Activated naive CD4-positive, alpha-beta T cell treated with anti-CD3 and anti-CD28 coated beads, Interleukin-2, amount 10 ng/mL, durations not matched to agents 7 days and 5 days (primary cell): Measurements from ENCODE around the gene LGALS7B.

Experiments used
- CTCF ChIA-PET: fragments of 350-600 bp; sonication (Branson Sonifier 250); formaldehyde crosslinking; loops from one replicate; lab custom pipeline; 2021; ENCODE audit warnings: antibody characterized with exemption; lab: Charles Lee
- DNase-seq: peaks from one replicate; pipeline ENCODE4 v3.0.0-alpha.2; 2020
- H3K27ac Mint-ChIP-seq: one replicate; pipeline ENCODE4 v1.8.0; 2021; ENCODE audit warnings: mild to moderate bottlenecking, moderate library complexity, mixed read lengths
- H3K27me3 Mint-ChIP-seq: one replicate; pipeline ENCODE4 v1.8.0; 2021; ENCODE audit warnings: mild to moderate bottlenecking, mixed read lengths
- H3K36me3 Mint-ChIP-seq: one replicate; pipeline ENCODE4 v1.8.0; 2021; ENCODE audit warnings: mixed read lengths
- H3K4me1 Mint-ChIP-seq: one replicate; pipeline ENCODE4 v1.8.0; 2021; ENCODE audit warnings: mixed read lengths
- H3K4me3 Mint-ChIP-seq: one replicate; pipeline ENCODE4 v1.8.0; 2021; ENCODE audit warnings: mild to moderate bottlenecking, moderate library complexity, mixed read lengths
- H3K9me3 Mint-ChIP-seq: one replicate; pipeline ENCODE4 v1.8.0; 2021; ENCODE audit warnings: mixed read lengths

The LGALS7B gene

DNA sequence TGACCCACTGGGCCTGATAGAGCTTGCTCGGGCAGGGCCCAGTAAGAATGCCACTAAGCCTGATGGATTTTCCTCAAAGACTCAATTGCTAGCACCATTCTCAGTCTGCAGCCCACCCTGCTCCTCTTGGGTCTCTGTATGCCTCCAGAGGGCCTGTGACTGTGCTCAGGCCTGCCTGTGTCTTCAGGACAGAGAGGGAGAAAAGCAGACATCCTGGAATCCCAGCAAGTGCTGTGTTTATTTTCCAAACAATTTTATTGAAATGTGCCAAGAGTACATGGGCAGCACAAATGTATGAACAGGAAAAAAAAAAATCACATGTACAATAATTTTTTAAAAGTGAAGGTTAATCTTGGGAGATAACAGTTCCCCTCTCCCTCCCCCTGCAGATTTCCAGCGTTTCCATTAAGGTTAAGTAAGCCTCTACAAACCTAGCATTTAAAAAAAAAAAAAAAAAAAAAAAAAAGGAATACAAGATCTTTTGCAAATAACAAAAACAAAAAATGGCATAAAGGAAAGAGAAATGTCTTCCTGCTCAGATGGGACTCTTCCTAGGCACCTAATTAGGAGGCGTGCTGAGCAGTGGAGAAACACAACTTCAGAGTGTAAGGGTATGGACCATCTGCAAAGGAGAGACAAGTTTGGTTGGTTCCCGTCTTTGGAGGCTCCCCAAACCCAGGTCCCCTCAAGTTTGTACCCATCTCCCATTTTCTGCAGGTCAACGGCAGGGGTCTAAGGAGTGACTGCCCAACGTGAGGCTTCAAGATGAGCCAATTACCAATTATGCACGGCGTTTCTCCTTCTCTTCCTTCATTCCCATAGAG is 47.4 kb downstream of the LGALS7B start:
- no peak overlapping the region for H3K27ac Mint-ChIP-seq
- no peak overlapping the region for H3K4me3 Mint-ChIP-seq
- peaks cover 37% of the 10 kb centered on the region for H3K4me1 Mint-ChIP-seq
- DNase-seq: no peak
- CTCF ChIA-PET: no interaction called here
- H3K9me3 Mint-ChIP-seq: no peaks in the 10 kb centered on the region
- H3K36me3 Mint-ChIP-seq: peaks cover 60% of the 10 kb centered on the region
- H3K27me3 Mint-ChIP-seq: no peaks in the 10 kb centered on the region

DNA sequence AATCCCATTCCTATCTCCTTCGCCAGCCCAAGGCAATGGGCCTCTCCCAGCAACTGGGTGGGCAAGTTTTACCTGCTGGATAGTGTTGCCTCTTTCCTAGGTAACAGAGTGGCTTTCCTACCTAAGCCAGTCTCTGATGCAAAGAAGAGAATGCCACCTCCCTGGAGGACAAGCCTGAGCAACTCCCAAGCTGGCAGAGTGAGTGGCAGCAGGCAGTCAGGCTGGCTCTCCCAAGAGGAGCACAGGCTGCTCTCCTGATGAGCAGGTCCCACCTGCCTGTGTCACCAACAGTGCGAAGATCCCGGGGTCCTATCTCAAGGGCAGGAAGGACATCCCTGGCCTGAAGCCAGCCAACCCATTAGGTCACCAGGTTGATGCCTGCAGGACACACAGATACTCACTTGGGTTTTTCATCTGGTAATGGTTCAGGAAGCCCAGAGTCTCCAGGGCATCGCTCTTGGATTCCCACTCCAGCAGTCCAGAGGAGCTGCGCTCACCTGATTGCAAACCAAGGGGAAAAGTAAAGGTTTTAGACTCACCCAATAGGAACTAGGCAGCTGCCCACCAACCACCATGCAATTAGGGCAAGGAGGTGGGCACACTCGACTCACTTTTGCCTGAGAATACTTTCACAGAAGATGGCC is 48.1 kb downstream of the LGALS7B start:
- CTCF ChIA-PET: interaction anchor here (0.9 kb wide), 1 partner anchor 19 kb away, joined by 3 read pairs; no protein-coding TSS in a partner anchor
- Mint-ChIP-seq H3K27ac (no peak overlapping the region), H3K27me3 (peaks cover 4% of the 10 kb centered on the region), H3K9me3 (no peaks in the 10 kb centered on the region), H3K36me3 (peaks cover 64% of the 10 kb centered on the region), H3K4me1 (peaks cover 38% of the 10 kb centered on the region), H3K4me3 (no peak overlapping the region)
- no peak for DNase-seq

DNA sequence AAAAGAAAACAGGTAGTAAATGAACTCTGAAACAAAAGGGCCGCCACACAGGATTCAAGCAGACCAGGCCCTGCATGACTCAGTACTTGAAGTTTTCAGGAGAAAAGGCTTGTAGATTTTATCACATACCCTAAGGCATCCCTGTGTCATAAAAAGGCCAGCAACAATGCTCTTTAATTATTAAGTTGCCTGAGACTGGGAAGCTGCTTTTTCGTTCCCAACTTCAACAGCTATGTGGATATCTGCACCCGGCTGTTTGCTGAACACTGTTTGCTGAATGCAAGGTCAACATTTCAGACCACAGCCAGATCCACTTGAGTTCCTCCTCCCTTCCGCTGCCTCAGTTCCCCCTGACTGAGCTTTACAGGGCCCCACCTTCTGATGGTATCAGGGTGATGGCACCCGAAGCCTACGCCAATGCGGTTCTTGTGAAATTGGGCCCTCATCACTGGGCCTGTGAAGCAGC is 48.7 kb downstream of the LGALS7B start:
- no peaks in the 10 kb centered on the region for H3K9me3 Mint-ChIP-seq
- no peak overlapping the region for H3K4me3 Mint-ChIP-seq
- peaks cover 68% of the 10 kb centered on the region for H3K36me3 Mint-ChIP-seq
- CTCF ChIA-PET: interaction anchor here (0.9 kb wide), 1 partner anchor 20 kb away, joined by 3 read pairs; no protein-coding TSS in a partner anchor
- H3K4me1 Mint-ChIP-seq: peaks cover 41% of the 10 kb centered on the region
- peaks cover 4% of the 10 kb centered on the region for H3K27me3 Mint-ChIP-seq
- no peak for DNase-seq
- no peak overlapping the region for H3K27ac Mint-ChIP-seq

DNA sequence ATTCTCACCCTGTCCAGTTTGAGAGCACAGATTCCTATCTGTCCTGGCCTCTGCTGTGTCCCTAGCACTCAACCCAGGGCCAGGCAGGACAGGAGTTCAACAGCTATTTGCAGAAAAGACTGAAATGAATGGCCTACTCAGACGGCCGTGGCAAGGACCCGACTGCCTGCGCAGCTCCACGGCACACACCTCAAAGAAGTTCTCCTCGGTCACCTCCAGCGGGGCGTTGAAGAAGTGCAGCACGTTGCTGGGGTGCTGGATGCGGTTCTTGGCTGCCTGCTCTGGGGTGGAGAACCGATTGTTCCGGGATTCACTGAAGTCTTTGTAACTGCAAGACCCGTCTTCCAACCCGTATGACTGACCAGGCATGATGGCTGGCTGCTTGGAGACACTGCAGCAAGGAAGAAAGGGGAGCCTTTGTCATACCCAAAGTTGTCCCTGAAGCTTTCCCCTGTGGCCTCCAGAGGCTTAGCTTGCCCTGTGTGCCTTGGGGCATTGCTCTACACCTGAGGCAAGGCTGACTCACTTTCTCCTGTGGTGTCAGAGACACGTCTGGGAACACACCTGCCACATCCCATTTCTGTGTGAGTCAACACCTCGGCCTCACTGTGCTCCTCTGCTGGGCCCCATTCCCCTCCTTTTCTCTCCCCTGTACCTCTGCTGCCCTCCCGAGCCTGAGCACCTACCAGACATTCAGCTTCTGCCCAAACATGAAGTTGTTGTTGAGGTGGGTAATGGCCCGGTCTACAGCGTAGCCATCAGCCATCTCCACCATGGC is 49.4 kb downstream of the LGALS7B start:
- peaks cover 4% of the 10 kb centered on the region for H3K27me3 Mint-ChIP-seq
- peaks cover 72% of the 10 kb centered on the region for H3K36me3 Mint-ChIP-seq
- no peaks in the 10 kb centered on the region for H3K9me3 Mint-ChIP-seq
- CTCF ChIA-PET: interaction anchor here (0.9 kb wide), 1 partner anchor 21 kb away, joined by 3 read pairs; no protein-coding TSS in a partner anchor
- H3K4me1 Mint-ChIP-seq: peaks cover 43% of the 10 kb centered on the region
- DNase-seq: peak; percentile 31
- H3K27ac Mint-ChIP-seq: no peak overlapping the region
- H3K4me3 Mint-ChIP-seq: no peak overlapping the region

DNA sequence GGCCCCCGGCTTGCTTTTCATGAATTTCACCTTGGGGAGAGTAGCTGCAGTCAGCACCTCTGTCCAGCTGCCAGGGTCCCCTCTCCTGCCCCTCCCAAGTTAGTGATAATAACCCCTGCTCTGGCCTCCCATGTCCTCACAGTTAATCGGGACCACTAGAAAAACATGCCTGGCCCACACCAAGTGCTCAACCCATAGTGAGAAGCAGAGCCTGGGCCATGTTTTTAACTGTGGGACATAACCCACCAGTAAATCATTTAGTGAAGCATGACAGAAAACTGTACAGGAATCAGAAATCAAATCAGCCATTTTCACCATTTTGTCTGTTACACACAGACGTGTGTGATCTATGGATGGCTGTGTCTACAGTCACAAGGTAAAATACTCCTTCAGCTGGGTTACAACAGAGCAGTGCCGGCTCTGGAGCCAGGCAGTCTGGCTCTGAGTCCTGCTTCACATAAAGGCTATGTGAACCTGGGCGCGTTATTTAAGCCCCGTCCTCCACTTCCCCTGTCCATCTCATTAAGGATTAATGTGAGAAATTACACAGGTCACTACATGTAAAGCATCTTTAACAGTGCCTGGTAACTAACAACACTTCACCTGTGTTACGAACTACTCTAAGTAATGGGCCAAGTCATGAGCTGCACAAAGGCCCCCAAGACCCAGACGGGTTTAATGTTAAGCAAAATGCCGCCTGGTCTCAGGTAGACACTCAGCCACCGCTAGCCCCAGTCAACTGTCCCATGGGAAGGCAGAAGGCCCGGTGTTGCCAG is 50.2 kb downstream of the LGALS7B start:
- DNase-seq: no peak
- H3K36me3 Mint-ChIP-seq: peaks cover 80% of the 10 kb centered on the region
- H3K27me3 Mint-ChIP-seq: peaks cover 4% of the 10 kb centered on the region
- no peaks in the 10 kb centered on the region for H3K9me3 Mint-ChIP-seq
- H3K4me1 Mint-ChIP-seq: peaks cover 47% of the 10 kb centered on the region
- CTCF ChIA-PET: no interaction called here
- no peak overlapping the region for H3K4me3 Mint-ChIP-seq
- no peak overlapping the region for H3K27ac Mint-ChIP-seq

DNA sequence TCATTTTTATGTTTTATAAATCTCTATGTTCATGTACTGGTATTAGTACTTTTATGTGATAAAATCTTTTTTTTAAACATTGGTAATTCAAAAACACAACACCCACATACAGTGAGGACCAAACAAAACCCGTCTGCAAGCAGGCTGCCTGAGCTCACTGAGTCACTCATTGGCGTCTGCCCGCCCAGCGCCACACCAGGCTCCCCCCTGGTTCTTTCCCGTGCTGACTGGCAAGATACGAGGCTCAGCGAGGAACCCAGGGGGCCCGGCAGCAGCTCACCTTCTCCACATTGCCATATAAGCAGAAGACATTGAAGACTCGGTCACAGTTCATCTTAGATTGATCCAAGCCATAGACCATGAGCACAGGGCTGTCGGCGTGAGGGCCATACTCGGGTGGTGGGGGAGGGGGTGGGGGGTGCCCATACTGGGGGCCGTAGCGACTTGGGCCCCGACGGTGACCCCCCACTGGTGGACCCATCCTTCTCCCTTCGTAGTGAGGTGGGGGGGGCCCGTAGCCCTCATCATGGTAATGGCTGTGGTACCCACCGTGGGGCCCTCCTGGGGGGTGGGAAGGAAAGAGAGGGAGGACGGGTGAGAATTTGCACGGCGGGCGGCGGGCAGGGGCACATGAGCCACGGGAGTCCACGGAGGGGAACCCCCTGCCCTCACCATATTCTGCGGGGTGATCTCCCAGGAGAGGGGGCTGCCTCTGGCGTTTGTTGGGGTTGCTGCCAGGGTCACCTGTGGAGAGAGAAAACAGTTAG is 51.0 kb downstream of the LGALS7B start:
- Mint-ChIP-seq H3K27ac (peak overlapping the region; percentile 45), H3K4me1 (peaks cover 53% of the 10 kb centered on the region), H3K36me3 (peaks cover 84% of the 10 kb centered on the region), H3K9me3 (no peaks in the 10 kb centered on the region), H3K27me3 (peaks cover 4% of the 10 kb centered on the region), H3K4me3 (no peak overlapping the region)
- CTCF ChIA-PET: no interaction called here
- no peak for DNase-seq

DNA sequence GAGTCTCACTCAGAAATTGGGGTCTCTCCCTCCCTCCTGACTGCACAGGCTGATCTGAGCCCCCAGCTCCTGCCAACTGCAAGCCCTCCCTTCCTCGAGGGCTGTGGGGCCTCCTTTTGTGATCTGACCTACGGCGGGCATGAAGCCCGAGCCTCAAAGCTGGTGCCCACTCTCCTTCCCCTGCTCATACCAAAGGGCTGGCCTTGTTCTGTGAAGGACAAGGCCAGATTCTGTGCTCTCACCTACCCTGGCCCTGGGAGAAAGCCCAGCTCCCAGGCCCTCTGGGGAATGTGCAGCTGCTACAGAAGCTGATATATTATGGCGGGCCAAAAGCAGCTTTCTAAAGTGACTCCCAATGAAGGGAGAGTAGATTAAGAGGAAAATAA is 51.6 kb downstream of the LGALS7B start:
- Mint-ChIP-seq H3K4me1 (peaks cover 58% of the 10 kb centered on the region), H3K9me3 (no peaks in the 10 kb centered on the region), H3K27me3 (peaks cover 4% of the 10 kb centered on the region), H3K27ac (no peak overlapping the region), H3K4me3 (no peak overlapping the region), H3K36me3 (peaks cover 85% of the 10 kb centered on the region)
- CTCF ChIA-PET: no interaction called here
- no peak for DNase-seq
